Stomach (tissue), 9 donors: ENCODE measurements around the gene FOXK2. TPM values are rescaled to one million over a fixed set of nuclear protein-coding genes. Genes with fewer than 3 reads are reported as not detected.

ENCODE experiments used
- DNase-seq, 2 donors: peaks; one replicate each; pipeline versions ENCODE4 v3.0.0 to v3.0.0-alpha.2; 2013 to 2019
- H3K27ac ChIP-seq, 5 donors: fragments of 200-600 bp in 4 of 5; sonication (generic) in 4 of 5; one replicate each; pipeline ENCODE4 v1.5.1; 2013 to 2019; ENCODE audit warnings: mild to moderate bottlenecking in 1 of 5, moderate library complexity in 1 of 5
- H3K27me3 ChIP-seq, 3 donors: fragments of 200-600 bp; sonication (generic); one replicate each; pipeline ENCODE4 v1.5.1; 2017 to 2019; ENCODE audit warnings: mixed run types in 1 of 3
- H3K36me3 ChIP-seq, 4 donors: fragments of 200-600 bp; sonication (generic); 1 replicate in 3 of 4; 2 replicates in 1 of 4; pipeline ENCODE4 v1.5.1; 2016 to 2019
- H3K4me1 ChIP-seq, 4 donors: fragments of 200-600 bp; sonication (generic); one replicate each; pipeline ENCODE4 v1.5.1; 2016 to 2019
- H3K4me3 ChIP-seq, 4 donors: fragments of 200-600 bp; sonication (generic) in 3 of 4; one replicate each; pipeline ENCODE4 v1.5.1; 2016 to 2019; ENCODE audit warnings: mild to moderate bottlenecking in 1 of 4
- H3K9me3 ChIP-seq, 4 donors: fragments of 200-600 bp; sonication (generic); one replicate each; pipeline ENCODE4 v1.5.1; 2016 to 2019
- EP300 ChIP-seq: sonication (generic); formaldehyde crosslinking; IDR thresholded peaks from one replicate; pipeline ENCODE4 v1.6.1; 2017; ENCODE audit warnings: antibody characterized with exemption
- POLR2A ChIP-seq, 4 donors: fragments of 450-650 bp; IDR thresholded peaks; one replicate each; pipeline ENCODE4 v1.6.1; 2016; ENCODE audit warnings: antibody characterized with exemption in 4 of 4, control low read depth in 2 of 4, mild to moderate bottlenecking in 1 of 4, moderate library complexity in 1 of 4
- POLR2AphosphoS5 ChIP-seq, 3 donors: sonication (generic); formaldehyde crosslinking; IDR thresholded peaks; one replicate each; pipeline ENCODE4 v1.6.1; 2016; ENCODE audit warnings: antibody characterized with exemption in 3 of 3
- WGBS, 5 donors: extraction: QIAGEN DNeasy Blood & Tissue Kit in 3 of 5; methylation state at CpG; one replicate each; pipeline versions ENCODE4 v1.1.5 to v1.1.7; 2013 to 2018; 5-methylcytosine and 5-hydroxymethylcytosine counted together
- intact Hi-C: fragments of 100-400 bp; cut with DNase I; formaldehyde crosslinking; loops from one replicate; pipeline ENCODE4 v1.15.1; 2023; ENCODE audit warnings: low total_unique reads
- polyA plus RNA-seq, 3 donors: library from polyadenylated mRNA; stranded (reverse); fragments of 200-250 nt; gene quantifications; one replicate each; pipeline ENCODE4 v1.2.3, GENCODE V29; 2013
- total RNA-seq, 5 donors: library from RNA; depleted of rRNA; stranded (reverse); fragments of >200 nt; gene quantifications; one replicate each; pipeline versions ENCODE4 v1.1.0 to v1.2.3, GENCODE V29; 2014 to 2016
- TF ChIP-seq, protein P1 (sequence below), 7 experiments: fragments of 450-650 bp in 4 of 7; fragments of 200-600 bp in 3 of 7; sonication (generic) in 3 of 7; IDR thresholded peaks; one replicate each; pipeline ENCODE4 v1.5.1; 2016 to 2019; ENCODE audit warnings: antibody characterized with exemption in 7 of 7, control low read depth in 2 of 7, mild to moderate bottlenecking in 1 of 7
- donor health status: healthy with polysubstance abuse.
- donor health status: Bipolar disorder and iron deficiency.
- donor health status: healthy.

The FOXK2 gene
- total and polyA plus RNA-seq, 8 donors: 12.8 to 71.8 (median 31.9) TPM

GRCh38 chr17:82475458-82475857, 44.1 kb upstream of the FOXK2 start:
- no peak overlapping the region for H3K27ac ChIP-seq
- H3K4me1 ChIP-seq: no peaks in the 10 kb centered on the region
- no peak for DNase-seq
- H3K9me3 ChIP-seq: no peaks in the 10 kb centered on the region
- H3K4me3 ChIP-seq: no peak overlapping the region
- peaks cover 69 to 99% (median 97%) of the 10 kb centered on the region in 4 donors for H3K36me3 ChIP-seq
- TF ChIP-seq POLR2A (IDR thresholded peaks at IDR 0.05) (no peak), EP300 (no peak), POLR2AphosphoS5 (IDR thresholded peaks at IDR 0.05) (no peak)
- TF ChIP-seq, protein P1, sequence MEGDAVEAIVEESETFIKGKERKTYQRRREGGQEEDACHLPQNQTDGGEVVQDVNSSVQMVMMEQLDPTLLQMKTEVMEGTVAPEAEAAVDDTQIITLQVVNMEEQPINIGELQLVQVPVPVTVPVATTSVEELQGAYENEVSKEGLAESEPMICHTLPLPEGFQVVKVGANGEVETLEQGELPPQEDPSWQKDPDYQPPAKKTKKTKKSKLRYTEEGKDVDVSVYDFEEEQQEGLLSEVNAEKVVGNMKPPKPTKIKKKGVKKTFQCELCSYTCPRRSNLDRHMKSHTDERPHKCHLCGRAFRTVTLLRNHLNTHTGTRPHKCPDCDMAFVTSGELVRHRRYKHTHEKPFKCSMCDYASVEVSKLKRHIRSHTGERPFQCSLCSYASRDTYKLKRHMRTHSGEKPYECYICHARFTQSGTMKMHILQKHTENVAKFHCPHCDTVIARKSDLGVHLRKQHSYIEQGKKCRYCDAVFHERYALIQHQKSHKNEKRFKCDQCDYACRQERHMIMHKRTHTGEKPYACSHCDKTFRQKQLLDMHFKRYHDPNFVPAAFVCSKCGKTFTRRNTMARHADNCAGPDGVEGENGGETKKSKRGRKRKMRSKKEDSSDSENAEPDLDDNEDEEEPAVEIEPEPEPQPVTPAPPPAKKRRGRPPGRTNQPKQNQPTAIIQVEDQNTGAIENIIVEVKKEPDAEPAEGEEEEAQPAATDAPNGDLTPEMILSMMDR (IDR thresholded peaks at IDR 0.05): no peak
- H3K27me3 ChIP-seq: no peaks in the 10 kb centered on the region
- intact Hi-C loops: no loop called here
- 91 to 94% (median 93%) methylated on average over 7 to 8 of the region's 8 CpGs for WGBS, 5 donors

GRCh38 chr17:82477934-82478333, 41.6 kb upstream of the FOXK2 start:
- no peaks in the 10 kb centered on the region for H3K9me3 ChIP-seq
- H3K27me3 ChIP-seq: no peaks in the 10 kb centered on the region
- H3K27ac ChIP-seq: no peak overlapping the region
- no peaks in the 10 kb centered on the region for H3K4me1 ChIP-seq
- no peak for DNase-seq
- H3K4me3 ChIP-seq: no peak overlapping the region
- WGBS, 5 donors: 85 to 93% (median 89%) methylated on average over 8 of the region's 8 CpGs
- intact Hi-C loops: no loop called here
- TF ChIP-seq, protein P1 (IDR thresholded peaks at IDR 0.05): no peak
- no peak for TF ChIP-seq EP300
- no peak for TF ChIP-seq POLR2A (IDR thresholded peaks at IDR 0.05)
- TF ChIP-seq POLR2AphosphoS5 (IDR thresholded peaks at IDR 0.05): no peak
- peaks cover 75 to 100% (median 100%) of the 10 kb centered on the region in 4 donors for H3K36me3 ChIP-seq

GRCh38 chr17:82479602-82480001, 39.9 kb upstream of the FOXK2 start:
- 83 to 90% (median 87%) methylated on average over 5 of the region's 5 CpGs for WGBS, 5 donors
- no peak for DNase-seq

DNA sequence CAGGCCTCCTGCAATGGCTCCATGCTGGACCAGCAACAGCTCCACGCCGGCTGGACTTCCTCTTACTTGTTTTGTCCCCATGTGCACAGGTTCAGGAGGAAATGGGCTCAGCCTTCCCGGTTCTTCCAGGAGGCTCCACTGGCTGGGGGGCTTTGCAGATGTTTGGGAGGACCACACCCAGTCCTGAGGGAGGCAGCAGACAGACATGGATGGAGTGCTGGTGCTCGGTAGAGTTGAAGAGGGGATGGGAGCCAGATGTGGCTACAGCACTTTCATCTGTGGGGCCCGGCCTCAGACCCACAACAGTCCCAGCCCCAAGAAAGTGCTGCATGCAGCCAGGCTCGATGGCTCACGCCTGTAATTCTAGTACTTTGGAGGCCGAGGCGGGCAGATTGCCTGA, 39.2 kb upstream of the FOXK2 start:
- DNase-seq: no peak
- no peaks in the 10 kb centered on the region for H3K4me1 ChIP-seq
- TF ChIP-seq EP300: no peak
- TF ChIP-seq, protein P1 (IDR thresholded peaks at IDR 0.05): no peak
- no peak for TF ChIP-seq POLR2A (IDR thresholded peaks at IDR 0.05)
- TF ChIP-seq POLR2AphosphoS5 (IDR thresholded peaks at IDR 0.05): no peak
- H3K36me3 ChIP-seq: peaks cover 78 to 100% (median 100%) of the 10 kb centered on the region in 4 donors
- intact Hi-C loops: no loop called here
- 88 to 95% (median 92%) methylated on average over 7 to 9 of the region's 9 CpGs for WGBS, 5 donors
- no peaks in the 10 kb centered on the region for H3K27me3 ChIP-seq
- H3K4me3 ChIP-seq: no peak overlapping the region
- H3K9me3 ChIP-seq: no peaks in the 10 kb centered on the region
- no peak overlapping the region for H3K27ac ChIP-seq

More at GRCh38 chr17:82479602-82480001, 39.9 kb upstream of the FOXK2 start:
- intact Hi-C loops: no loop called here
- peaks cover 73 to 100% (median 100%) of the 10 kb centered on the region in 4 donors for H3K36me3 ChIP-seq
- TF ChIP-seq EP300 (no peak), POLR2AphosphoS5 (IDR thresholded peaks at IDR 0.05) (no peak), POLR2A (IDR thresholded peaks at IDR 0.05) (no peak)
- TF ChIP-seq, protein P1 (IDR thresholded peaks at IDR 0.05): no peak
- no peaks in the 10 kb centered on the region for H3K4me1 ChIP-seq
- H3K9me3 ChIP-seq: no peaks in the 10 kb centered on the region
- no peak overlapping the region for H3K4me3 ChIP-seq
- H3K27me3 ChIP-seq: no peaks in the 10 kb centered on the region
- H3K27ac ChIP-seq: no peak overlapping the region
